Measurements from ENCODE around the gene ACRBP. TPM values are rescaled to one million over a fixed set of nuclear protein-coding genes. Genes with fewer than 3 reads are reported as not detected.
A peak's percentile ranks its signal among the peaks of the same experiment; 100 is the strongest.

The ACRBP gene
- total RNA-seq, 1 donor from 2014 or later, result 5.0 TPM

DNA sequence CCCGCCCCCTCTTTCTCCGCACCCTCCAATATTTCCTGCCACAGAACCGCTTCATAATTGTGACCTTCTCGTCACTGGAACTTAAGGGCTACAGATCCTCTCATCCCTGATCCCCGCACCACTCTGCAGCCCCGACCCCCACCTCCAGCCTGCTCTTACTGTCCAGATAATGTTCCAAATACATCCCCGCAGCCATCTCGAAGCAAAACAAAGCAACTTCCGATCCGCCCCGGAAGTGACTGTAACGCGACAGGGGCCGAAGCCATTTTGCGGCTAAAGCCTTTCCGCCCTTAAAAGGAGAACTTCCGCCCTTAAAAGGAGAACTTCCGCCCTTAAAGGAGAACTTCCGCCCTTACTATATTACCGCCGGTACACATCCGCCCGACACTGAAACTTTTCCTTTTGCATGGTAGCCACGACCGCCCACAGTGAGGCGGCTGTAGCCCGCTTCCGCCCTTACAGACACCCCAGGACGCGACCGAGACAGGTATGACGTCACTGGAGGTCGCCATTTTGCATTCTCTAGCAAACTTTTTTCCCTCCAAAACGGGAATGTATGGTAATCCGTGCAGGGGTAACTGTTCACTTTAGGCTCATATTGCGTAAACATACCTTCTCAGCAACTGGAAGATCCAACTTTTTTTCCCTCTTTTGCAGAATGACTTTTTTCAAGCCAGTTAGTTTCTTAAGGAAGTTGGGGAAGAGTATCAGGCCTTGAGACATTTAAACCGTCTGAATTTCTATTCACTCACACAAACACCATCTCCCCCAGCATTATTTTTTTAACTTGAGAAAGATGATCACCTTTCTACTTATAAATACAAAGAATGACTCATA lies 15.9 kb upstream of the ACRBP start, which contains the start of gene ING4:
Gene ING4, minus strand, starts transcription at position 214 of the 837 bp plus-strand sequence. Its CDS starts 18 bp downstream, at position 196.
- TF ChIP-seq, protein P1, sequence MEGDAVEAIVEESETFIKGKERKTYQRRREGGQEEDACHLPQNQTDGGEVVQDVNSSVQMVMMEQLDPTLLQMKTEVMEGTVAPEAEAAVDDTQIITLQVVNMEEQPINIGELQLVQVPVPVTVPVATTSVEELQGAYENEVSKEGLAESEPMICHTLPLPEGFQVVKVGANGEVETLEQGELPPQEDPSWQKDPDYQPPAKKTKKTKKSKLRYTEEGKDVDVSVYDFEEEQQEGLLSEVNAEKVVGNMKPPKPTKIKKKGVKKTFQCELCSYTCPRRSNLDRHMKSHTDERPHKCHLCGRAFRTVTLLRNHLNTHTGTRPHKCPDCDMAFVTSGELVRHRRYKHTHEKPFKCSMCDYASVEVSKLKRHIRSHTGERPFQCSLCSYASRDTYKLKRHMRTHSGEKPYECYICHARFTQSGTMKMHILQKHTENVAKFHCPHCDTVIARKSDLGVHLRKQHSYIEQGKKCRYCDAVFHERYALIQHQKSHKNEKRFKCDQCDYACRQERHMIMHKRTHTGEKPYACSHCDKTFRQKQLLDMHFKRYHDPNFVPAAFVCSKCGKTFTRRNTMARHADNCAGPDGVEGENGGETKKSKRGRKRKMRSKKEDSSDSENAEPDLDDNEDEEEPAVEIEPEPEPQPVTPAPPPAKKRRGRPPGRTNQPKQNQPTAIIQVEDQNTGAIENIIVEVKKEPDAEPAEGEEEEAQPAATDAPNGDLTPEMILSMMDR (IDR thresholded peaks at IDR 0.05; ENCODE audit: unreplicated experiment), result no peak
- Mint-ChIP-seq H3K4me1 (ENCODE audit: low read depth) (peaks cover 13% of the 10 kb centered on the region), H3K27ac (peak within 1 kb of the TSS; percentile 98), H3K9me3 (ENCODE audit: low read depth) (no peaks in the 10 kb centered on the region), H3K27me3 (no peaks in the 10 kb centered on the region), H3K36me3 (ENCODE audit: insufficient read depth) (peaks cover 19% of the 10 kb centered on the region), H3K4me3 (ENCODE audit: low read depth) (peak within 1 kb of the TSS; percentile 91)
- peak; percentile 95 for DNase-seq (ENCODE audit: low spot score, unreplicated experiment)

DNA sequence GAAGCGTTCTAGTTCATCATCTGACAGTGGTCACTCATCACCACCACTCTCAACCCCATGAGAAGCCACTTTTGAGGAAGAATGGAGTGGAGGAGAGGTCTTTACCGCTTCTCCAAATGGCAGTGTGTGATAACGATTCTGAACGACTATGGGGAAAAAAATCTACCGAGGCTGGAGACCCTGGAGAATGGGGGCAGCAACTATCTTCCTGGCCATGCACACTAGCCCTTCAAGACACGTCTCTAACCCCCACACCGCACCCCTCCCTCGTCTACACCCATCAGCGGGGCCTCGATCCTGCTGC lies 15.3 kb upstream of the ACRBP start:
- TF ChIP-seq, protein P1 (IDR thresholded peaks at IDR 0.05; ENCODE audit: unreplicated experiment), result no peak
- no peak for DNase-seq (ENCODE audit: low spot score, unreplicated experiment)
- Mint-ChIP-seq H3K4me1 (ENCODE audit: low read depth) (peaks cover 13% of the 10 kb centered on the region), H3K9me3 (ENCODE audit: low read depth) (no peaks in the 10 kb centered on the region), H3K27me3 (no peaks in the 10 kb centered on the region), H3K36me3 (ENCODE audit: insufficient read depth) (peaks cover 14% of the 10 kb centered on the region), H3K27ac (peak overlapping the region; percentile 98), H3K4me3 (ENCODE audit: low read depth) (peak overlapping the region; percentile 91)

DNA sequence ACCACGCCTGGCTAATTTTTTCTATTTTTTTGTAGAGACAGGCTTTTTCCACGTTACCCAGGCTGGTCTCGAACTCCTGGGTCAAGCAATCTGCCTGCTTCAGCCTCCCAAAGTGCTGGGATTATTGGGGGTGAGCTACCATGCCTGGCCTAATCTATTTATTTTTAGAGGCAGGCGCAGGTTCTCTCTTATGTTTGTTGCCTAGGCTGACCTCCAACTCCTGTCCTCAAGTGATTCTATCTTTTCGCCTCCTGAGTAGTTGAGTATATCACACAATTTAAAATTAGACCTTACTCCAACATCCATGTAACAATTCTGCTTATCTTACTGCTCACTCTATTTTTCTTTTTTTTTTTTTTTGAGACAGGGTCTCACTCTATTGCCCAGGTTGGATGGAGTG lies 6.8 kb upstream of the ACRBP start:
- Mint-ChIP-seq H3K27me3 (no peaks in the 10 kb centered on the region), H3K4me1 (ENCODE audit: low read depth) (no peaks in the 10 kb centered on the region), H3K36me3 (ENCODE audit: insufficient read depth) (peaks cover 38% of the 10 kb centered on the region), H3K27ac (no peak overlapping the region), H3K4me3 (ENCODE audit: low read depth) (no peak overlapping the region), H3K9me3 (ENCODE audit: low read depth) (no peaks in the 10 kb centered on the region)
- TF ChIP-seq, protein P1 (IDR thresholded peaks at IDR 0.05; ENCODE audit: unreplicated experiment), result no peak
- DNase-seq (ENCODE audit: low spot score, unreplicated experiment), result no peak

DNA sequence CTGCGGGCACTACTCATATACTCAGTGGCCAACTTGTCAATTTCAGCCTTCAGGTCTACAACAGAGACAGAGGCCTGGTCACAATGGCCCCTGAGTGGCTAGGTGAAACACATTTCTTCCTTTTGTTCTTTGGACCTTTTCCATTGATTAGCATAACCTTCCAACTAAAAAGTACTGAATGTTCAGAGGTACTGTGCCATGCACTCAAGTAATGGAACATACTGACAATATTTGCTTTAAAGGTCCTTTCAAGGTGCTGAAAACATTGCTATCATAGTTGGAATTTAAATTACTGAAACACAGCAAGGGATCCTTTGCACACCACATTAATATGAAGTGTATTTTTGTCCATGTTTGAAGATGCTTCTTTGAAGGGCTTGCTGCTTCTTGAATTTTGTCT lies 6.1 kb upstream of the ACRBP start:
- Mint-ChIP-seq H3K4me1 (ENCODE audit: low read depth) (no peaks in the 10 kb centered on the region), H3K4me3 (ENCODE audit: low read depth) (no peak overlapping the region), H3K36me3 (ENCODE audit: insufficient read depth) (peaks cover 34% of the 10 kb centered on the region), H3K9me3 (ENCODE audit: low read depth) (no peaks in the 10 kb centered on the region), H3K27me3 (no peaks in the 10 kb centered on the region), H3K27ac (no peak overlapping the region)
- TF ChIP-seq, protein P1 (IDR thresholded peaks at IDR 0.05; ENCODE audit: unreplicated experiment), result no peak
- DNase-seq (ENCODE audit: low spot score, unreplicated experiment), result no peak

DNA sequence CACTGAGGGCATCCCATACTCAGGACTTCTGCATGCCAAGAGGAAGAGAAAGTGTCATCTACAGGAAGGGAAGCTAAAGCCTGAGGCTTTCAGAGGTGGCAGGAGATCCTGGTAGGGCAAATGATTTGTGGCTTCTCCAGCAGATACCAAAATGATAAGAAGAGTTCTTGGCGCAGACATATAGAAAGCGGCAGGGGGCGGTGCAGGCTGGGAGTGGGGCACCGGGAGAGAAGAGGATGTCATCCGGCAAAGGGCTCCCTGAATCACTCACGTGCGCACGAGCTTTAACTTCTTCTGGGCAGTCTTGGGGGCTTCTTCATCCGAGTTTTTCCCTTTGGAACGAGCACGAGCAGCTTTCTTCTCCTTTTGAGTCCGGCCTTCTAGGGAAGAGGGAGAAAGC lies 5.2 kb upstream of the ACRBP start:
- Mint-ChIP-seq H3K27ac (no peak overlapping the region), H3K9me3 (ENCODE audit: low read depth) (no peaks in the 10 kb centered on the region), H3K4me3 (ENCODE audit: low read depth) (no peak overlapping the region), H3K27me3 (no peaks in the 10 kb centered on the region), H3K36me3 (ENCODE audit: insufficient read depth) (peaks cover 36% of the 10 kb centered on the region), H3K4me1 (ENCODE audit: low read depth) (no peaks in the 10 kb centered on the region)
- no peak for DNase-seq (ENCODE audit: low spot score, unreplicated experiment)
- TF ChIP-seq, protein P1 (IDR thresholded peaks at IDR 0.05; ENCODE audit: unreplicated experiment), result no peak

Measured in progenitor cell of endocrine pancreas (in vitro differentiated cells).